HG02884 (cell line): ENCODE results near the gene CELF5.
"Not testable (repeated sequence)": the region's sequence is repeated elsewhere in the genome, so short reads cannot be mapped to it uniquely, and the experiment has no call there.

Source experiments
- ATAC-seq: cut with Tn5 transposase; IDR thresholded peaks from one replicate; pipeline ENCODE4 v1.9.1; 2021; ENCODE audit warnings: mild to moderate bottlenecking, moderate library complexity; ENCODE audit not compliant: unreplicated experiment

The CELF5 gene

GRCh38 chr19:3336680-3337523 is 112.4 kb downstream of the CELF5 start:
- no peak for ATAC-seq

- ATAC-seq, result no peak
Measured at GRCh38 chr19:3338541-3339181, 114.2 kb downstream of the CELF5 start.

GRCh38 chr19:3340340-3340739 is 115.9 kb downstream of the CELF5 start:
- ATAC-seq, result no peak

GRCh38 chr19:3342246-3342645 is 117.8 kb downstream of the CELF5 start:
- ATAC-seq, result no peak

- not testable (repeated sequence) for ATAC-seq
Measured at GRCh38 chr19:3342962-3343361, 118.5 kb downstream of the CELF5 start.

GRCh38 chr19:3343619-3344502 is 119.4 kb downstream of the CELF5 start:
- ATAC-seq, result no peak

- ATAC-seq, result no peak
Measured at GRCh38 chr19:3344608-3345598, 120.4 kb downstream of the CELF5 start.

- ATAC-seq, result no peak
Measured at GRCh38 chr19:3345850-3346460, 121.5 kb downstream of the CELF5 start.
